ENCODE measurements around the gene XPO6. TPM values are rescaled to one million over a fixed set of nuclear protein-coding genes. Genes with fewer than 3 reads are reported as not detected.

Gene XPO6
- total RNA-seq, 3 donors from 2014 or later: 291 to 305 (median 303) TPM

GRCh38 chr16:28140788-28141618 is 70.8 kb downstream of the XPO6 start:
- peaks cover 91% of the 10 kb centered on the region for H3K4me1 Mint-ChIP-seq (ENCODE audit: low read depth)
- DNase-seq: peak; percentile 46
- peaks cover 35% of the 10 kb centered on the region for H3K36me3 Mint-ChIP-seq (ENCODE audit: insufficient read depth)
- no peaks in the 10 kb centered on the region for H3K27me3 Mint-ChIP-seq (ENCODE audit: low read depth)
- no peaks in the 10 kb centered on the region for H3K9me3 Mint-ChIP-seq
- peak; percentile 75 for ATAC-seq
- peak overlapping the region; percentile 78 for H3K4me3 Mint-ChIP-seq

DNA sequence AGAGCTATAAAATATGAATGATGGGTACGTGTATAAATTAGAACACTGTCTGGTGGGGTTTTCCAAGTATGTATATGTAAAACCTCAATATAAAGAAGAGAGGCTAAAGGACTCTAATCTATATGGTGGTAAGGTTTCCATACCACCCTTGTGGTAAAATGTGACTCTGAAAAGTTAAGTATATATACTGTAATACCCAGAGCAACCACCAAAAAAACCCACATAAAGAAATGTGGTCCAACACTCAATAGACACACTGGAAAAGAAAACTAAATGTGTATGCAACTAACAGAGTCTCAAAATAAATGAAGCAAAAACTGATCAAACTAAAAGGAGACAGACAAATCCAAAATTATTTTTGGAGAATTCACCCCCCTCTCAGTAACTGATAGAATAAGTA is 72.2 kb downstream of the XPO6 start:
- Mint-ChIP-seq H3K4me1 (ENCODE audit: low read depth) (peaks cover 80% of the 10 kb centered on the region), H3K4me3 (peak overlapping the region; percentile 45), H3K36me3 (ENCODE audit: insufficient read depth) (peaks cover 30% of the 10 kb centered on the region), H3K27me3 (ENCODE audit: low read depth) (no peaks in the 10 kb centered on the region), H3K9me3 (no peaks in the 10 kb centered on the region)
- peak; percentile 14 to 21 for ATAC-seq
- no peak for DNase-seq

GRCh38 chr16:28136751-28137434 is 74.9 kb downstream of the XPO6 start:
- DNase-seq: peak; percentile 26
- no peak overlapping the region for H3K4me3 Mint-ChIP-seq

GRCh38 chr16:28133666-28134065 is 78.1 kb downstream of the XPO6 start:
- Mint-ChIP-seq H3K4me1 (ENCODE audit: low read depth) (peaks cover 31% of the 10 kb centered on the region), H3K4me3 (no peak overlapping the region), H3K27me3 (ENCODE audit: low read depth) (no peaks in the 10 kb centered on the region), H3K36me3 (ENCODE audit: insufficient read depth) (peaks cover 50% of the 10 kb centered on the region), H3K9me3 (no peaks in the 10 kb centered on the region)
- ATAC-seq (no peak), DNase-seq (no peak)

More at GRCh38 chr16:28136751-28137434, 74.9 kb downstream of the XPO6 start:
- ATAC-seq: peak in 1 of 2 donors; percentile 23
- no peaks in the 10 kb centered on the region for H3K27me3 Mint-ChIP-seq (ENCODE audit: low read depth)
- peaks cover 54% of the 10 kb centered on the region for H3K4me1 Mint-ChIP-seq (ENCODE audit: low read depth)
- H3K9me3 Mint-ChIP-seq: no peaks in the 10 kb centered on the region
- H3K36me3 Mint-ChIP-seq (ENCODE audit: insufficient read depth): peaks cover 36% of the 10 kb centered on the region

- Mint-ChIP-seq H3K4me1 (ENCODE audit: low read depth) (peaks cover 17% of the 10 kb centered on the region), H3K4me3 (no peak overlapping the region), H3K9me3 (no peaks in the 10 kb centered on the region), H3K27me3 (ENCODE audit: low read depth) (no peaks in the 10 kb centered on the region), H3K36me3 (ENCODE audit: insufficient read depth) (peaks cover 59% of the 10 kb centered on the region)
- DNase-seq (no peak), ATAC-seq (no peak)
These were observed 79.9 kb downstream of the XPO6 start for GRCh38 chr16:28131743-28132393.

DNA sequence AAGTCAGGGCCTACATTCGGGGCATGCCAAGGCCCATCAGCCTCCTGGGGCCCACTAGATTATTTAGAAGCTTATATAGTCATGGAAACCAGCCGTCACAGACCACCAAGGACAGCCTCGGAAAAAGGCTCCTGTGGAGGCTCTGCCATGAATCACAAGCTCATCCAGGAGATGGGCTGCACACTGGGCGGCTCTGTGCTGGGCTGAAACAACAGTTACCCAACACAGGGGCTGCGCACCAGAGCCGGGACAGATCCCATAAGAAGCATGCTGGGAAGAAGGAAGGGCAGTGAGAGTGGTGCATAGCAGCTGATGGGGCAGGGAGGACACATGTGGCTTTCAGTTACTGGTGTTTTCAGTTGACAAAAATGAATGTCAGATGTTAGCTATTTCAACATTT is 80.6 kb downstream of the XPO6 start:
- Mint-ChIP-seq H3K27me3 (ENCODE audit: low read depth) (no peaks in the 10 kb centered on the region), H3K9me3 (no peaks in the 10 kb centered on the region), H3K36me3 (ENCODE audit: insufficient read depth) (peaks cover 62% of the 10 kb centered on the region), H3K4me1 (ENCODE audit: low read depth) (peaks cover 11% of the 10 kb centered on the region), H3K4me3 (no peak overlapping the region)
- no peak for ATAC-seq
- no peak for DNase-seq

DNA sequence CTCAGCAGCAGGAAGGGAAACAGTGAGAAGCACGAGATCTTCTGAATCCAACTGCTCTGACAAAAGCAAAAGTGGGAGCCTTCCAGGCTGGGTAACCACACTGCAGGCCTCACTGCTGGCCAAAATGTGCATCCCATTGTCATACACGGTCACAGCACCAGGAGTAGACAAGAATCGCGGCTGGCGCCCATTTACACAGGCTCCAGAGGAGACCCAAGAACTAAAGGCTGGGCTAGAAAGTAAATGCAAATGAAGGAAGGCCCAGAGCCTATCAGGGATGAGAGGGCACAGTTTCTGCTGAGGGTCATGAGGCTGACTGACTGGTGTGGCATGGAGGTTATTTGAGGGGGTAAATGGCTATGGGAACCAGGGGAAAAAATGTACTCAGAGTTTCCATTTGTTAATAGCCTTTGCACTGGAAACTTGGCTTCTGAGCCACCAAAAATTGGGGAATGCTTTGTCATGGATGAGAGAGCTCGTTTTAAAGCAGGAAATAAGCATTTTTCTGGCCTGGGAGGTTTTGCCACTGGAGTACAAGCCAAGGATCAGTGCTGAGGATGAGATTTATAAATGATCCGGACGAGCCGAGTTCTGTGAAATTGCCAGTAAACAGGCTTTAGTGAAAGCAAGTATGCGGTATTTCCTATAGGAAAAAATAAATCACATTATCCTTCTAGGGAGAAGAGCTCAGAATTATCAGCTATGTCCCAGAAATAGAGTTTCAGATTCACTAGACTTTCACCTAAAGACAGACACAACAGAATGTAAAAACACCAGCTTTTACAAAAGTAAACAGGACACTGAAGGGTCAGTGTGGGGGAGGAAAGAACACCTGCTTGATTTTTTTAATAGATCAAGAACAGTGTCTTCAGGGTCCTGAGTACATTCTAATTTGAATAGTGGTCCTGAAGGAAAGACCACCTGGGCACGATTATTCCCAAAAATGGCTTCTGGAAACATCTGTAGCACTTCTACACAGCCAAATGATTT is 81.4 kb downstream of the XPO6 start:
- no peaks in the 10 kb centered on the region for H3K27me3 Mint-ChIP-seq (ENCODE audit: low read depth)
- no peak overlapping the region for H3K4me3 Mint-ChIP-seq
- H3K9me3 Mint-ChIP-seq: no peaks in the 10 kb centered on the region
- ATAC-seq: no peak
- peaks cover 9% of the 10 kb centered on the region for H3K4me1 Mint-ChIP-seq (ENCODE audit: low read depth)
- peaks cover 67% of the 10 kb centered on the region for H3K36me3 Mint-ChIP-seq (ENCODE audit: insufficient read depth)
- no peak for DNase-seq

- ATAC-seq: no peak
- peaks cover 55% of the 10 kb centered on the region for H3K36me3 Mint-ChIP-seq (ENCODE audit: insufficient read depth)
- peaks cover 9% of the 10 kb centered on the region for H3K4me1 Mint-ChIP-seq (ENCODE audit: low read depth)
- DNase-seq: no peak
- no peaks in the 10 kb centered on the region for H3K27me3 Mint-ChIP-seq (ENCODE audit: low read depth)
- H3K4me3 Mint-ChIP-seq: no peak overlapping the region
- no peaks in the 10 kb centered on the region for H3K9me3 Mint-ChIP-seq
These were observed 84.8 kb downstream of the XPO6 start for GRCh38 chr16:28126684-28127620.

DNA sequence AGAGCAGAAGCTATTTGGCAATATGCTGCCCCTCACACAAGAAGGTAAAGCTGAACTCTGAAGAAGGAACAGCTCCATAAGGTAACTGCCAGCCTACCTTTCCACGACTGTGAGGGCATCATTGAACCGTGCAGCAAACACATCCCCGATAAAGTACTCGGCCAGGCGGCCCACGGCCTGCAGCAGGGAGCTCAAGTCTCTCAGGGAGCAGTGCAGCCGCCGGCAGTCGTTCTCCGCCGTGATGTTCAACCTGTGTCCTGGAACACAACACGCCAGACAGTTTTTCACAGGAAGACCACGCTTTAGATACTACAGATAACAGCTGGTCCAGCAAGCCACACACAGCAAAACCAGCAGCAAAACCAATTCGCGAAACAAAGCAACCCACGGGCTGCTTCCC is 86.2 kb downstream of the XPO6 start:
- no peaks in the 10 kb centered on the region for H3K27me3 Mint-ChIP-seq (ENCODE audit: low read depth)
- ATAC-seq (no peak), DNase-seq (no peak)
- peaks cover 62% of the 10 kb centered on the region for H3K36me3 Mint-ChIP-seq (ENCODE audit: insufficient read depth)
- no peak overlapping the region for H3K4me3 Mint-ChIP-seq
- H3K4me1 Mint-ChIP-seq (ENCODE audit: low read depth): peaks cover 9% of the 10 kb centered on the region
- no peaks in the 10 kb centered on the region for H3K9me3 Mint-ChIP-seq

DNA sequence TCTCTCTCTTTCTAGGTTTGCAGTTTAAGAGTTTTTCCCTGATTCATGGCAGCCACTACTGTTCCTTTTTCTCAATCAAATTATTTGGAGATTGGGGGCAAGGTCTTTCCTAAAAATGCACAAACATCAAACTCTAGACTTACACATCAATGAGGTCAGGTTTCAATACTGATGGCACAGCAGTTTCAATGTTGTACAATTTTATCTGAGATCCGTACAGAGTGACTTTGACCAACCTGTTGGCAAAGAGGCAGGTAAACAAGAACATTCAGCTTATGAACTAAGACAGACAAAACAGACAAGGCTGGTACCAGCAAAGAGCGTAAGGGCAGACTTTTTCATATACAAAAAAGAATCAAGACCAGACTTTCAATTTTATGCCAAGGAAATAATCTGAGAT is 90.2 kb downstream of the XPO6 start:
- no peaks in the 10 kb centered on the region for H3K9me3 Mint-ChIP-seq
- peaks cover 49% of the 10 kb centered on the region for H3K36me3 Mint-ChIP-seq (ENCODE audit: insufficient read depth)
- no peak overlapping the region for H3K4me3 Mint-ChIP-seq
- H3K27me3 Mint-ChIP-seq (ENCODE audit: low read depth): no peaks in the 10 kb centered on the region
- DNase-seq: no peak
- ATAC-seq: no peak
- no peaks in the 10 kb centered on the region for H3K4me1 Mint-ChIP-seq (ENCODE audit: low read depth)

DNA sequence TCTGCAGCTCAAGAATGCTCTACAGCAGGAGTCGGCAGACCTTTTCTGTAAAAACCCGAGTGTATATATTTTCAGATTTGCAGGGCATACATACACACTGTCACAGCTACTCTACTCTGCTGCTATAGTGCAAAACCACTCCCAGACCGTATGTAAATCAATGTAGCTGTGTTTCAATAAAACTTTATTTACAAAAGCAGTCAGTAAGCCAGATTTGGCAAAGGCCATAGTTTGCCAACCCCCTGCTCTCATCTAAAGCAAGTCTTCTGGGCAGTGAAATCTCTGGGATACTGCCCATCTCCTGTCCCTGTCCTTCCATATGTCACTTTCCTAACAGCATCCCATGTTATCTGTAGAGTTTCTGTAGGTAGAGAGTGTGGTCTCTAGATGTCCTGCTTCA is 91.0 kb downstream of the XPO6 start:
- ATAC-seq: no peak
- DNase-seq: no peak
- H3K4me1 Mint-ChIP-seq (ENCODE audit: low read depth): peaks cover 2% of the 10 kb centered on the region
- H3K27me3 Mint-ChIP-seq (ENCODE audit: low read depth): no peaks in the 10 kb centered on the region
- no peak overlapping the region for H3K4me3 Mint-ChIP-seq
- H3K36me3 Mint-ChIP-seq (ENCODE audit: insufficient read depth): peaks cover 53% of the 10 kb centered on the region
- H3K9me3 Mint-ChIP-seq: no peaks in the 10 kb centered on the region

DNA sequence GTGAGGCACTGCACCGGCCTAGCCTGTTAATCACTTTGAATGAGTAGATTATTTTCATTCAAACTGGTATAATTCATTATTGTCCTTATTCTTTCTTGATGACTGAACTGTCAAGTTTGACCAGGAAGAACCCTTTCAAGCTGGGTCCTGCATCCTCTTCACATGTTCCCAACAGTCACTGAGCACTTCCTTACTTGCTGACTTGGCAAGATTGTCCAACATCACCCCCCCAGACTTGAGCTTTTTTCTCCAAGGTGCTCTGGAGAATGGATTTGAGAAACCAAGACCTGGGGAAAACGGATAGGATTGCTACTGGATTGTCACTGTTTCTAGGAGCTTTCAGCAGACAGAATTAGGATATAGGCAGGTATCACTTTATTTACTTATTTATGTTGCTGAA is 93.1 kb downstream of the XPO6 start:
- Mint-ChIP-seq H3K4me1 (ENCODE audit: low read depth) (peaks cover 4% of the 10 kb centered on the region), H3K36me3 (ENCODE audit: insufficient read depth) (peaks cover 55% of the 10 kb centered on the region), H3K27me3 (ENCODE audit: low read depth) (no peaks in the 10 kb centered on the region), H3K4me3 (no peak overlapping the region), H3K9me3 (no peaks in the 10 kb centered on the region)
- ATAC-seq: no peak
- DNase-seq: no peak

DNA sequence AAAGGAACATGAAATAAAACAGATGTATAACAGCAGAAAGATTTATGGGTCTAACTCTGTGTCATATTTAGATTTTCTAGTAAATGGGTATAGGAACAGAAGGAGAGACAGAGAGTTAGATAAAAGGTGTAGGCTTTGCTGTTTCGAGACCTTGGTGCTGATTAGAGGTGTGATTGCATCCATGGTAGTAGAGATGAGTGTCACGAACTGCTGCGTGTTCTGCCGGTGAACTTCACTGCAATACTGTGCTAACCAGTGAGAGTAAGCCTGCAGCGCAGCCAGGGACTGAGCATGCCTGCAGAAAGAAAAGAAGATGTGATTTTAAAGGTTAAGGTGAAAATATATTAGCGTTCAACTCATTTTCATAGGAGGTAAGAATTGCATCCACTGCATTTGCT is 94.6 kb downstream of the XPO6 start:
- no peaks in the 10 kb centered on the region for H3K9me3 Mint-ChIP-seq
- H3K27me3 Mint-ChIP-seq (ENCODE audit: low read depth): no peaks in the 10 kb centered on the region
- H3K4me1 Mint-ChIP-seq (ENCODE audit: low read depth): peaks cover 9% of the 10 kb centered on the region
- H3K36me3 Mint-ChIP-seq (ENCODE audit: insufficient read depth): peaks cover 60% of the 10 kb centered on the region
- DNase-seq (no peak), ATAC-seq (no peak)
- H3K4me3 Mint-ChIP-seq: no peak overlapping the region
